ENCODE data around the gene PRDM15. TPM values are rescaled to one million over a fixed set of nuclear protein-coding genes. Genes with fewer than 3 reads are reported as not detected.

PRDM15 gene
- total RNA-seq, 1 donor from 2014 or later: 10.2 TPM

- H3K27me3 Mint-ChIP-seq (ENCODE audit: unreplicated experiment): no peaks in the 10 kb centered on the region
- no peaks in the 10 kb centered on the region for H3K9me3 Mint-ChIP-seq (ENCODE audit: unreplicated experiment)
- DNase-seq: no peak
- H3K4me1 Mint-ChIP-seq (ENCODE audit: low read depth, unreplicated experiment): no peaks in the 10 kb centered on the region
- no peak overlapping the region for H3K4me3 Mint-ChIP-seq (ENCODE audit: unreplicated experiment)
- no peak overlapping the region for H3K27ac Mint-ChIP-seq (ENCODE audit: unreplicated experiment)
- H3K36me3 Mint-ChIP-seq (ENCODE audit: unreplicated experiment): no peaks in the 10 kb centered on the region
- no peak for TF ChIP-seq CTCF (IDR thresholded peaks at IDR 0.05; ENCODE audit: partially characterized antibody, unreplicated experiment)
Observed at GRCh38 chr21:41823166-41823565, 56.0 kb downstream of the PRDM15 start.

GRCh38 chr21:41821756-41822431, 57.2 kb downstream of the PRDM15 start:
- H3K27ac Mint-ChIP-seq (ENCODE audit: unreplicated experiment): no peak overlapping the region
- H3K4me3 Mint-ChIP-seq (ENCODE audit: unreplicated experiment): no peak overlapping the region
- no peak for DNase-seq

DNA sequence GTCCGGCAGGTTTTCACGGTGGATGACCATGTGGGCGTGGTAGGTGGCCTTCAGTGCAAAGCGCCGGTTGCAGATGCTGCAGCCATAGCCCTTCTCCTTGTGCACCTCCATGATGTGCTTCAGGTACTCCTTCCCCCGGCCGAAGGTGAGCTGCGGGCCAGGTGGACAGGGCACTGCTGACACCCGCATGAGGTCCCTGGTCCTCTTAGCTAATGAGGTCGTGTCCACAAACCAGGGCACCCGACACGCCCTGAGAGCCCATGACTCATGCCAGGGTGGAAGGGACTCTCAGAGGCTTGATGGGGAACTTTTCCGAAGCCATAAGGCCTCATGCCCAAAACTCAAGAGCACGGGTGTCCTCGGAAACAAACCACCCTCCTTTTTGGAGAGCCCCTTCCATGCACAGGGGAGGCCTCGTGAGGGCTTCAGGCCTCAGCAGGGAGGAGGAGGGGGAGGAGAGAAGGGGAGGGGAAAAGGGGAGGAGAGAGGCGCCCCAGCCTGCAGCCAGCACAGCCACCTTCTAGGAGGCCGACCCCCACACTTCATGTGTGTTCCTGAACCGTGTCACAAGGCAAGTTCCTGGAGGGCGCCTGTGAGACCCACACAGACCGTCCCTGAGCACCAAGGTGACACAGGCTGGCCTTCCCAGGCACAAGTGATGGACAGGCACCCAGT, 57.9 kb downstream of the PRDM15 start:
- Mint-ChIP-seq H3K9me3 (ENCODE audit: unreplicated experiment) (peaks cover 5% of the 10 kb centered on the region), H3K36me3 (ENCODE audit: unreplicated experiment) (no peaks in the 10 kb centered on the region), H3K27ac (ENCODE audit: unreplicated experiment) (no peak overlapping the region), H3K4me1 (ENCODE audit: low read depth, unreplicated experiment) (no peaks in the 10 kb centered on the region), H3K27me3 (ENCODE audit: unreplicated experiment) (no peaks in the 10 kb centered on the region), H3K4me3 (ENCODE audit: unreplicated experiment) (no peak overlapping the region)
- TF ChIP-seq CTCF (IDR thresholded peaks at IDR 0.05; ENCODE audit: partially characterized antibody, unreplicated experiment): no peak
- no peak for DNase-seq

More at GRCh38 chr21:41821756-41822431, 57.2 kb downstream of the PRDM15 start:
- no peaks in the 10 kb centered on the region for H3K4me1 Mint-ChIP-seq (ENCODE audit: low read depth, unreplicated experiment)
- no peaks in the 10 kb centered on the region for H3K27me3 Mint-ChIP-seq (ENCODE audit: unreplicated experiment)
- H3K9me3 Mint-ChIP-seq (ENCODE audit: unreplicated experiment): peaks cover 5% of the 10 kb centered on the region
- no peaks in the 10 kb centered on the region for H3K36me3 Mint-ChIP-seq (ENCODE audit: unreplicated experiment)
- TF ChIP-seq CTCF (IDR thresholded peaks at IDR 0.05; ENCODE audit: partially characterized antibody, unreplicated experiment): no peak

DNA sequence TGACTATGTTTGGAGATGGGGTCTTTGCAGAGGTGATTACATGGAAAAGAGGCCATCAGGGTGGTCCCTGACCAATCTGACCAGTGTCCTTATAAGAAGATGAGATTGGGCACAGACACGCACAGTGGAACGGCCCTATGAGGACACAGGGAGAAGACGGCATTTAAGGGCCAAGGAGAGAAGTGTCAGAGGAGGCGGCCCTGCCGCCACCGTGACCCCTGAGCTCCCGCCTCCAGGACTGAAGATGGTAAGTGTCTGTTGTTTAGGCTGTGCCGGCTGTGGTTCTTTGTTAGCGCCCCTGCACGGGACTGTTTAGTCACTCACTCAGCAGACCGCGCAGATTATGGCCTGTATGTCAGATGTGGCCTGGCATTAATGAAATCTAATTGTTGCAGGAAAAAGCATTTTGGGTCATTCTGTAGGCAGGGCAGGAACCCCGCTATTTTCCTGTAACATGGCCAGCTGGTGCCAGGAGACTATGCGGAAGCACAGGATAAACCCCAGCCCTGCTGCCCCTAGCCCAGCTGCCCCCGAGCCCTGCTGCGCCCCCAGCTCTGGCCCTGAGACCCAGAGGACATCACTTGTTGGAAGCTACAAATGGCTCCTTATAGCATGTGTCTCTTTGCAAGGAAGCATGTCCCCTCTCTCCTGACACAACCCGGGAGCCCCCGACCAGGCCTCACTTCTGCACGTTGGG, 58.6 kb downstream of the PRDM15 start:
- H3K27ac Mint-ChIP-seq (ENCODE audit: unreplicated experiment): no peak overlapping the region
- H3K27me3 Mint-ChIP-seq (ENCODE audit: unreplicated experiment): no peaks in the 10 kb centered on the region
- no peak for DNase-seq
- no peak overlapping the region for H3K4me3 Mint-ChIP-seq (ENCODE audit: unreplicated experiment)
- H3K4me1 Mint-ChIP-seq (ENCODE audit: low read depth, unreplicated experiment): no peaks in the 10 kb centered on the region
- H3K36me3 Mint-ChIP-seq (ENCODE audit: unreplicated experiment): no peaks in the 10 kb centered on the region
- no peak for TF ChIP-seq CTCF (IDR thresholded peaks at IDR 0.05; ENCODE audit: partially characterized antibody, unreplicated experiment)
- H3K9me3 Mint-ChIP-seq (ENCODE audit: unreplicated experiment): peaks cover 5% of the 10 kb centered on the region
